Stimulated activated CD8-positive, alpha-beta memory T cell treated with anti-CD3 and anti-CD28 coated beads, Interleukin-7, amount 100 ng/mL, for 24 hours (primary cell): ENCODE measurements around the gene FGR.
"Not testable (repeated sequence)": the region's sequence is repeated elsewhere in the genome, so short reads cannot be mapped to it uniquely, and the experiment has no call there.

Source experiments
- DNase-seq: peaks from one replicate; pipeline ENCODE4 v3.0.0-alpha.2; 2020; ENCODE audit warnings: low read depth

The FGR gene

DNA sequence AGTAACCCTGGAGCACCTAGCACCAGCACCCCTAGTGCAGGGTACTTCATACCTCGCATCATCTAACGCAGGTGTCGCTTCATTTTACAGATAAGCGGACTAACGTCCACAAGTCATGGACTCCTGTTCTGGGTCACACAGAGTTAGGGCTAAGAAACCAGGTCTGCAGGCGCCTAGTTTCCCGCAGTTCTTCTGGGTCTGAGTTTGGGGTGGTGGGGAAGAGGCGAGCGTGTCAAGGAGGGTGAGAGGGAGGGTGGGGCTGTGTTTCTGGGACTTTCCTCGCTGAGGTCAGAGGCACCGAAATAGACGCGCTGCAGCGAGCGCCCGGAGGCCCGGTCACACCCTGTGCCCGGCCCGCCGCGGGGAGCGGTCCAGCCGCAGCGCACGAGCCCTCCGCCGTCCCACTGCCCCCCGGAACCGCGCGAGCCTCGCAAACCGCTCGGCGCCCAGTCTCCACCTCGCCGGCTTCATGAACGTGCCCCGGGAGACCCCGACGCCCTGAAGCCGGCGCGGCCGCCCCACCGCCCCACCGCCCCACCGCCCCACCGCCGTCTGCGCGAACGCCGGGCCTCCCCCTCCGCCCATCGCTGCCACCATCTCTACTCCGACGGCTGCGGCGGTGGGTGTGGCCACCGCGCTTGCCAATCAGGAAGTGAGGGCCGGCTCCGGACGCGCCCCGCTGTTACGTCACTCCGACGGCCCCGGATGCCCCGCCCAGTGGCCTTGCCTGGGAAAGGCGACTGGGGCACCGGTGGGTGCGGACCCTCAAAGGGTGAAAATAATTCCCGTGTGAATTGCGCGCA is 24.7 kb upstream of the FGR start:
- DNase-seq, result peak; percentile 71

DNA sequence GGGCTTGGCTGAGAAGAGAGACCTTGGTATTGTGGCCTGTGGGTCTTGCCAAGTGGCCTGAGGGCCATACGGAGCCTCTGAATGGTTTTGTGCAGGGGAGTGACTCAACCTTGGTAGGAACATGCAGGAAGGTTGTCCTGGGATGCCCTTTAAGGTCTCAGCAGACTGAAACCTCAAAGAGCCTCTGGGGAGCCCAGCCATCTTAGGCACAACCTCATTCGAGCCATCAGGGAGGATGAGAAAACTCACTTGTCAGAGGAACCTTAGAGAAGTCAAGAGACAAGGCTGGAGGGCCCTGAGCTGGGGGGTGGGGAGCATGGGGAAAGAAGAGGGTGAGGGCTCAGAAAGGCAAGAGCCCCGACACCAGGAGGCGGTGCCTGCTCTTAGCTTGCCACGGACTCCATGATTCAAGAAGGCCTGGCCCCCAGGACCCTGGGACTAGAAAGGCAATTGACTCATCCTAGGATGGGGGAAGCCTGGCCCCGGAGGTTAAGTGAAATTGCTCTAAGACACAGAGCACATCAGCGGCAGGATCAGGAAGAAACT is 24.0 kb upstream of the FGR start:
- DNase-seq, result no peak

DNA sequence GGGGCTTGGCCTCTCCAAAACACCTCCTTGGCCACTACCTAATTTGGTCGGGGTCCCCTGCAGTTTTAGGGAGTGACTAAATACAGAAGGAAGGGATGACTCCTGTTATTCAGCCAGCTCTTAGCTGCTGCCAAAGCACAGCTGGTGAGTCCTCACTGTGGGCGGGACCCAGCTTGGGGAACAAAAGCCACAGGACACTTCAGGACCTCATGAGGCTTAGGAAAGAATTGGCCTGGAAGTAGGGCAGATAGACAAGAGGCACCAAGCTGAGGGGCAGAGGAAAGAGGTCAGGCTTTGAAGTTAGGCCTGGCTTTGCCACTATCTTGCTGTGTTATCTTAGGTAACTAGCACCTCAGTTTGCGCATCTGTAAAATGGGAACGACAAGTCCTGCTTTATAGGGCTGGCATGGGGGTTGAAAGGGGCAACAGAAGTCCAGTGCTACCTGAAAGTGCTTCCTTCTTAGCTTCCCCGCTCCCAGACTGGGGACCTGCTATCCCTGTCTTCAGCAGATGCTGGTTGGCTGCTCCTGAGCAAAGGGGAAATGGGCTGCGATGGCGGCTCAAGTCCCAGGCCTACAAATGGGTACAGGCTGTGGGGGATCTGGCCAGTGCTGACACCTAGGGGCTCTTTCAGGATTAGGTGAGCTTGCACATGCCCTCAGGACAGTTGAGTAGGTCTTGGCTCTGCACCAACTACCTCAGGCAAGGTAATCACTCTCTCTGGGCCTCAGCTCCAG is 21.3 kb upstream of the FGR start:
- no peak for DNase-seq

DNA sequence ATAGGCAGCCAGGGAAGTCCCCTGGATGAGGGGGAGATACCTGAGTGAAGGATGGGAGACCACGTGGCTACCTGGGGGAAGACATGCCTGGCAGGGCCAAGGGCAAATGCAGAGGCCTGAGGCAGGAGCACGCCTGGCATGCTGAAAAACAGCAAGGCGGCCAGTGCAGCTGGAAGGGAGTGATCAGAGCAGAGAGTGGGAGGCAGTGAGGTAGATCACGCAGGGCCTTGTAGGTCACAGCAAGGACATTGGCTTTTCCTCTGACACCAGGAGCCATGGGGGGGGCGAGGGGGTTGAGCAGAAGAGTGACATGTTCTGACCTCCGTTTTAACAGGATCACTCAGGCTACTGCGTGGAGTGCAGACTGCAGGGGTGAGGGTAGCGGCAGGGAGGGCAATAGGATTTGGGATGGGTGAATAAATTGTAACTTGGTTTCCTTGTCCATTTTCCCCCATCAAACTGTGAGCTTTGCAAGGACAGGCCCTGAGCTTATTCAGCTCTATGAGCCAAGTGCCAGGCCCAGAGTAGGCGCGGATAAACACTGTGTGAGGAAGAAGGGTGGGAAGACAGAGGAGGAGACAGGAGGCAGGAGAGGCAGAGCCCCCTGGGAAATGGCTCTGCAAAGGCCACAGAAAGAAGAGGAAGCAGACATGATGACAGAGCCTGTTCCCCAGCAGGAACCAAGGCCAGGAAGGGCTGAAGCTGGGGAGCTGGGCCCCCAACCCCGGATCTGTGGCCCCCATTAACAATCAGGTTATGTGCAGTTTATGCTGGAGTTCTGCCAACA is 20.4 kb upstream of the FGR start:
- no peak for DNase-seq

DNA sequence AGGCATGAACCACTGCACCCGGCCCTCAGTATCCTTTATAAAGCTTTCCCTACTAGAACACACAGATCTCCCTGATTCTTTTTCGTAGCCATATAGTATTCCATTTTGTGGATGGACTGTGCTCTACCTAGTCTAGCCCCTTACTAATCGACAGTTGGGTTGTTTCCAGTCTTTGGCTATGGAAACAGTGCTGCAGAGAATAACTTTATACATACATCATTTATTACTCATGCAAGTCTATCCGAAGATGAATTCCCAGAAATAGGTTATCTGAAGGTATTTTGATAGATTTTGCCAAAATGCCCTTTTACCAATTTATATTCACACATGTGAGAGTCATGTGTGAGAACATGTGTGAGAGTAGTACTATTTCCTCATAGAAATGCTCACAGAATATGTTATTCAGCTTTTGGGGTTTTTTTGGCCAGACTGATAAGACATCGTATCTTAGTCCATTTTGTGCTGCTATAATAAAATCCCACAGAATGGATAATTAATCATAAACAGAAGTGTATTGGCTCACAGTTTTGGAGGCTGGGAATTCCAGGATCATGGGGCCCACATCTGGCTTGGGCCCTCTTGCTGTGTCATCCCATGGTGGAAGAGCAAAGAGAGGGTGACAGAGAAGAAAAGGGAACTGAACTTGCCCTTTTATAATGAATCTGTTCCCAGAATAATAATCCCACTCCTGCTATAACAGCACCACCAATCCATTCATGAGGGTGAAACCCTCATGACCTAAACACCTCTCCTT is 17.3 kb upstream of the FGR start:
- no peak for DNase-seq

DNA sequence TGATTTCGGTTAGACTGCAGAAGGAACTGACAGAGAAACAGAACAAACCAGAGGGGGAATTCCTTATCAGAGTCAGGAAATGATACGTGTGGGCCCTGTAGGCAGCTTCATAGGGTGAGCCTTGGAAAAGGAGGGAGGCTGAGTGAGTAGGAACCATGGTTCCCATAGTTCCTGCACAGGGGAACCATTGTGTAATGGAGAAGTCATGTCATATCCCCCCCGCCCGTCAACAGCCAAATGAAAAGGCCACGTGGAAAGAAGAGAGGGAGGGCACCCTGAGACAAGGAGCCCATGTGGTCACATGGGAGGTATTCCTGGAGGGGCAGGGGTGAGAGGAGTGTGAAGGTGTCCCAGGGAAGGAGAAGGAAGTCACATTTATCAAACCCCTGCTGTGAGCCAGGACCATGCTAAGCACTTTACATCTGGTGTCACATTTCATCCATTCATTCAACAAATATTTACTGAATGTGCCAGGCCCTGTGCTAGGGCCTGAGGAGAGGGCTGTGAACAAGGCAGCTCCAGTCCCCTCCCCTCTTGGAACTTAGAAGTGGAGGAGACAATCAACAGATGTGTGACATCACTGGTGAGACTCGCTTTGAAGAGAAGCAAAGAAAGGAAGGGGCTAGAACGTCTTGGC is 15.7 kb upstream of the FGR start:
- DNase-seq, result no peak

DNA sequence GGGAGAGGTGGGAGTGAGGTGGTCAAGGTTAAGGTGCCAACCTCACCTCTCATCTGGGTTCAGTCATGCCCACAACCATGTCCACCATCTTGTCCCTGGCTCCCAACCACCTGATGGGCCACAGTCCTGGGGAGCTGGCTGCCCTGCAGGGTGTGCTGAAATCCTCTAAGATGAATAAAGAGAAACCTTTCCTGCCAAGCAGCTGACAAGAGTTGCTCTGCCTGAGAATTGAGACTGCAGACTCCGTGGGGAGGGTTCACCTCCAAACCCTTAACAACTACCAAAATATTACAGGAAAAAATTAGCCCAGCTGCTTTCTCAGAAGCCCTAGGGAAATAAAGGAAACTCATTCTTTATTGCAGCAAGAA is 15.2 kb upstream of the FGR start:
- DNase-seq, result no peak

DNA sequence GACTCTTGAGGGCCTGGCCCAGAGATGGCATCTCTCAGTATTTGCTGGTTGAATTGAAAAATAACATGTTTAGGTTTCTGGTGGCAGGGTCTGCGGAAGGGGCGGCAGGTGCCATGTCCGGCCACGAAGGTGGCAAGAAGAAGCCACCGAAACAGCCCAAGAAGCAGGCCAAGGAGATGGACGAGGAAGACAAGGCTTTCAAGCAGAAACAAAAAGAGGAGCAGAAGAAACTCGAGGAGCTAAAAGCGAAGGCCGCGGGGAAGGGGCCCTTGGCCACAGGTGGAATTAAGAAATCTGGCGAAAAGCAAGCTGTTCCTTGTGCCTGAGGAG is 14.3 kb upstream of the FGR start:
- no peak for DNase-seq

DNA sequence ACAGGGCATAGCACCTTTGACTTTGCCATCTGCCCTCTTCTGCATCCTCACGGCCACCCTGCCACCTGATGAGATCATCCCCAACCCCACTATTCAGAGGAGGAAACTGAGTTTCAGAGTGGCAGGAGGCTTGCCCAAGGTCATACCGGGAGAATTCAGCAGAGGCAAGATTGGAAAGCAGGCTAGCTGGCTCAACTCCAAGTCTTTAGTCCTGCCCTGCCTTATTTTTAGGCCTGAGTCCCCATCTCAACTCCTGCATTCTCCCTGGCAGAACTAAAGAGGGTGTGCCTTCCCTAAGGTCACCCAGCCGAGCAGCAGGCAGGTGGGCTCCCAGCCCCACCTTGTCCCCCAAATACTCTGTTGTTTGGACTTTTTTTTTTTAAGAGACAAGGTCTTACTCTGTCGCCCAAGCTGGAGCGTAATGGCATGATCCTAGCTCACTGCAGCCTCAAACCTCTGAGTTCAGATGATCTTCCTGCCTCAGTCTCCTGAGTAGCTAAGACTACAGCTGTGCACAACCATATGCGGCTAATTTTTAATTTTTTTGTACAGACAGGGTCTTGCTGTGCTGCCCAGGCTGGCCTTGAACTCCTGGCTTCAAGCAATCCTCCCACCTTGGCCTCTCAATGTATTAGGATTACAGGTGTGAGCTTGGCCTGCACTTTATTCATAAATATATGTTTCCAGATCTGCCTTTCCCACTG is 13.8 kb upstream of the FGR start:
- DNase-seq, result no peak

DNA sequence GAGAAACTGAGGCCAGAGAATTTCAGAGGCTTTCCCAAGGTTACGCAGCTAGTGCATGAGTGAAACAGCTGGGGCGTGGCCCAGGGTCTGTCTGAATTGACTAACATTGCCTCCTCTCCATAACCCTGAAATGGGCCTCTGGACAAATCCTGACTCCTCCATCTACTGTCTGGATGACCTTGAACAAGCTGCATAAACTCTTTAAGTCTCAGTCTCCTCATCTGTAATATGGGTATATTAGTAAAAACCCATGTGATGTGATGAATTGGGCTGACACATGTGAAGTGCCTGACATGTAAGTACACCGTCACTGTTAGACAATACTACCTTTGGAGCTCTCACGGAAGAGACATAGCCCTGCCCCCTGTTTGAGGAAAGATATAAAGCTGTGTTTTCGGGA is 12.3 kb upstream of the FGR start:
- DNase-seq, result no peak

DNA sequence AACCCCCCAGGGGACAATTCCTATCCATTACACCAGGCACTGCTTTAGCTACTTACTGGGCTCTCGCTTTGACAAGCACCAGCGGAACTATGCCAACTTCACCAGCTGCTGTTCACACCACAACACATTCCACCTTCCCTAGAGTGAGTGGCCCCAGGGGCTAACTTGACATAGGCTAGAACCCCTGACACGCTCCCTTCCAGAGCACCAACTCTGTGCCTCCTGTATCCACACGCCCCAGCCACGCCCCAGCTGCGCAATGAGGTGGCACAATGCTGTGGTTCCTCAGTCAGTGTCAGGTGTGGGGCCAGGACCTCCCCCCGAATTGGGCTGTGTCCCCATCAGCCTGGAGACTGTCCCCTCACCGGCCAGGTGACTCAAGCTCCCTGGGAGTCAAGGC is 11.7 kb upstream of the FGR start:
- no peak for DNase-seq

DNA sequence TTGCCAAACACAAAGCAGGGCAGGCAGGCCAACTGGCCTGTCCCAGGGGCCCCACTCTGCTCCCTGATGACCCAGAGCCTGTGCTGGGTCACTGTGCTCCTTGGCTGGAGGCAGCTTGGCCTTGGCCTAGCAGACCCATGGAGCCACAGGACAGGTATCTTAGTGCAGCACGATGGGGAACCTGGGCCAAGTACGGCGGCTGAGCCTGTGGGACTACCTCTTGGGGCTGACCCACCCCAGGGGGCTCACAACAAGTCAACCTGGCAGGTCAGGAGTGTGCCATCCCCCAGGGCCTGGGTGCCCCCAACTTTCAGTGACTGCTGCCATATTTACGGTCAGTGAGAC is 10.1 kb upstream of the FGR start:
- DNase-seq, result no peak

DNA sequence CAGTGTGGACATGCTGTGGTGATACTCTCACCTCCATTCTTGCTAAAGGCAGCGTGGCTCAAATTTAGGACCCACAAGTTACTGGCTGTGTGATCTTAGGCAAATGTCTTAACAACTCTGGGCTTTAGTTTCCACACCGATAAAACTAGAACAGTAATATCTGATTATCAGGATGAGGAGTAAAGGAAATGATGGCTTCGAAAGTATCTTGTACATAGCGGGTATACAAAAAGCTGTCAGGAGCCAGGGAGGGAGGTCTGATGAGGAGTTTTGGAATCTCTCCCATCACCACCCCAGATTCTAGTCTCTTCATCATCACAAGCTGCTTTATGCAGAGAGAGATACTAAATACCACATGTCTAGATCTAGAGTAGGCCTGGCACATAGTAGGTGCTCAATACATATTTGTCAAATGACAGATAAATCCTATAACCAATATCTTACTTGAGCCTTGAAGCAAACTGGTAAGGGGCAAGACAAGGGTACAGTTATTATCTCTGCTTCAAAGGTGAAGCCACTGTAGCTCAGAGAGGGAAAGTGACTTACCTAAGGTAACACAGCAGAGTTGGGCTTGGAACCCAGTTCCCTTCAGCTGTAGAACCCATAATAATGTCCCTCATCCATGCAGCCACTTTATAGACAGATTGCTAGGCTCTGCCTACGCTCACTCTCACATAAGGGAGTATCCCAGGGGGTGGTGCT is 9.5 kb upstream of the FGR start:
- no peak for DNase-seq

DNA sequence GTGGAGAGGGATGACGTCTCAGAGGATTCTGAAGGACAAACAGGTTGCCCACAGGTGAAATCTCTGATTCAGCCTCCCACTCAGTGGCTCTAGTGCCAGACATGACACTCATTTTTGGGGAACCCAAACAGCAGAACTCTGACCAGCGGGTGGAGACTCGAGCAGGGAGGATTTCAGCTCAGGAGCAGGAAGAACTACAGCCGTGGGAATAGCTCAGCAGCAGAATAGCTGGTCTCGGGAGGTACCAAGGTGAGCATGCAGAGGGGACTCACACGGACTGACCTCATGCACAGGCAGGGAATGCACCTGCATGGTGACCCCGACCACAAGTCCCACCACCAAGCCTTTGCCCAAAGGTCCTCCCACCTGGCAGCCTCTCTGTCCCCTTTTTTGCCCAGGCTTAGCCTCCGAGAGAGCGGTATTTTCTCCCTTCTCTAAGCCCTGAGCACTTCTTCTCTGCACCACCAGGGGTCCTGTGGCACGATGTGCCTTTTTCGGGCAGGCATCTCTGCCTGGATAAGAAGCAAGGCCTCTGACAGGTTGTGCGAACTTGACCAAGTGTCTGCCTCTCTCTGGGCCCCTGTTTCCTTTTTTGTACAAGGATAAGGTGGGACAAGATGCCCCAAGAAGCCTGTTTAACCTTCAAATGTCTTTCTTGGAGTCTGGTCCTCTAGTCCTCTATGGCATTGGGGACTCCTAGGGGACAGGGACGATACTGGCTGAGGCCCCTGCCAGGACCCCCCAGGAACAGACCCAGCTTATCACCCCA is 8.8 kb upstream of the FGR start:
- DNase-seq, result no peak

DNA sequence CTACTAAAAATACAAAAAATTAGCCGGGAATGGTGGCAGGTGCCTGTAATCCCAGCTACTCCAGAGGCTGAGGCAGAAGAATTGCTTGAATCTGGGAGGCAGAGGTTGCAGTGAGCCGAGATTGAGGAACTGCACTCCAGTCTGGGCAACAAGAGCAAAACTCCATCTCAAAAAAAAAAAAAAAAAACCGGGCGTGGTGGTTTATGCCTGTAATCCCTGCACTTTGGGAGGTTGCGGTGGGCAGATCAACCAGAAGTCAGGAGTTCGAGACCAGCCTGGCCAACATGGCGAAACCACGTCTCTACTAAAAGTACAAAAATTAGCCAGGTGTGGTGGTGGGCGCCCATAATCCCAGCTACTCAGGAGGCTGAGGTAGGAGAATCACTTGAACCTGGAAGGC is 5.5 kb upstream of the FGR start:
- DNase-seq, result not testable (repeated sequence)

DNA sequence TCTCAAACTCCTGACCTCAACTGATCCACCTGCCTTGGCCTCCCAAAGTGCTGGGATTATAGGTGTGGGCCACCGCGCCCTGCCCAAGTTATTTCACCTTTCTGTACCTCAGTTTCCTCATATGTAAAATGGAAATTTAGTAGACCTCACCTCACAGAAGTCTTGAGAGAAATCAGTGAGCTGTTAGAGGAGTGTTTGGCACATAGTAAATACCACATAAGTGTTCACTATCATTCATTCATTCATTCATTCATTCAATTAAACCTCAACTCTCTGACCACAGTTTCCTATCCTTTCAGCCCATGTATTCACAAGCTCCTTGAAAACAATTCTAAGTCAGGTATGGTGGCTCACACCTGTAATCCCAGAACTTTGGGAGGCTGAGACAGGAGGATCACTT is 3.8 kb upstream of the FGR start:
- no peak for DNase-seq

DNA sequence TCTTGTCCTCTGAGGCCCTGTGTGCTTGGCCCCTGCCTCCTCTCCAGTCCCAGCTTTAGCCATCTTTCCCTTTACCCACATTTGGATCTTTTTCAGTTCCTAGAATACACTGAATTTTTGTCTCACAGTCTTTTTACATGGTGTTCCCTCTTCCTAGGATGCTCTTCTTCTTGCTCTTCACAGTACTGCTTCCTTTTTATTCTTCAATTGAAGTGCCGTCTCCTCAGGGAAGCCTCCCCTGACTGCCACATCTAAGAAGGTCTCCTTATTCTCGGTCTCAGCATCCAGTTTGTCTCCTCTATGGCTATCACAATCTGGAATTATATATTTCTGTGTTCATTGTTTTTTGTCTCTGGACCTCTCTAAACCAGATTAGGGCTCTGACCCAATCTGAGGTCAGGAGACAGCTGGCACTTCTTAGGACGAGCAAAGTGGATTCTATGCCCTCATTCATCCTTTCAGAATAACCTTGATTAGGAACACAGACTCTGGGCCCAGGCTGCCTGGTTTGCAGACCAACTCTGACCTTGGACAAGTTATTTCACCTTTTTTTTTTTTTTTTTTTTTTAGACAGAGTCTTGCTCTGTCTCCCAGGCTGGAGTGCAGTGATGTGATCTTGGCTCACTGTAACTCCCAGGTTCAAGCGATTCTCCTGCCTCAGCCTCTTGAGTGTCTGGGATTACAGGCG is 3.2 kb upstream of the FGR start:
- no peak for DNase-seq

DNA sequence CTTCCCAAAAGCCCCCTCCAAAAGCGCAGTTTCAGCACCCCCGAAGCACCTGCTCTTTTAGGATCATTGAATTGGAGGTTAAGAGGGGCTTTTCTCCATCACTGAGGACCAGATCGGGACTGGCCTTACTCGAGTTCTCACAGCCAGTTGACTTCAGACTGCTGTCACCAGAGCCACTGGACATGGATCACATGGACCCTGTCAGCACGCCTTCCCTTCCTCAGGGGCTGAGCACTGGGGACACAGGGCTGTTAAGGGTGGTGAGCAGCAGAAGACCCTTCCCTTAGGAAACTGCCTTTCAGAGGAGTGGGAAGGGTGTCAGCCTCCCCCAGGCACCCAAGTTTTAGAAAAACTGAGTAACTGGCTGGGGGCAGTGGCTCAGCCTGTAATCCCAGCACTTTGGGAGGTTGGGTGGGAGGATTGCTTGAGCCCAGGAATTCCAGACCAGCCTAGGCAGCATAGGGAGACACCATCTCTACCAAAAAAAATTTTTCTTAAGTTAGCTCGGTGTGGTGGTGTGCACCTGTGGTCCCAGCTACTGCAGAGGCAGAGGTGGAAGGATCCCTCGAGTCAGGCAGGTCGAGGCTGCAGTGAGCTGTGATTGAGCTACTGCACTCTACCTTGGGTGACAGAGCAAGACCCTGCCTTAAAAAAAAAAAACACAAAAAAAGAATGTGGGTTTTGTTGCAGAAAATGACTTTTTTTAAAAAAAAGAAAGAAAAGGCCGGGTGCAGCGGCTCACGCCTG is 584 bp upstream of the FGR start:
- no peak for DNase-seq
